IMR-90 (cell line): ENCODE data around the gene PSD2. TPM values are rescaled to one million over a fixed set of nuclear protein-coding genes. Genes with fewer than 3 reads are reported as not detected.
A peak's percentile ranks its signal among the peaks of the same experiment; 100 is the strongest.

Experiments used
- ATAC-seq: fragments of 200-7000 bp; cut with Tn5 transposase; 2 replicates; pipeline ENCODE4 v1.9.1; 2020; ENCODE audit warnings: low read depth, mild to moderate bottlenecking, moderate library complexity
- BruUV-seq: library from RNA; stranded (reverse); fragments of 400-500 nt; replicated peaks from 2 replicates; lab custom pipeline; 2021; lab: Mats Ljungman, UMichigan
- CTCF ChIA-PET: fragments of 300-600 bp; formaldehyde crosslinking; extraction: SDS; loops from one replicate; lab custom pipeline; 2021; ENCODE audit warnings: antibody characterized with exemption; lab: Yijun Ruan, JAX
- POLR2A ChIA-PET: fragments of 300-600 bp; sonication (Branson Sonifier 250); formaldehyde crosslinking; loops from one replicate; lab custom pipeline; 2022; ENCODE audit warnings: antibody characterized with exemption; ENCODE audit not compliant: unreplicated experiment; lab: Charles Lee
- DNase-seq: peaks from one replicate; pipeline ENCODE4 v3.0.0; 2013
- H2AFZ ChIP-seq: replicated peaks from 2 replicates; pipeline ENCODE3; 2013; ENCODE audit warnings: low read length, mild to moderate bottlenecking; ENCODE audit not compliant: poor library complexity
- H2AK5ac ChIP-seq: 2 replicates; pipeline ENCODE4 v1.6.1; 2013; ENCODE audit warnings: low read depth, low read length, inconsistent platforms
- H2AK9ac ChIP-seq: replicated peaks from 2 replicates; pipeline ENCODE3; 2013; ENCODE audit warnings: mild to moderate bottlenecking, low read depth, low read length, moderate library complexity; ENCODE audit not compliant: poor library complexity
- H2BK120ac ChIP-seq: 2 replicates; pipeline ENCODE4 v1.6.1; 2013; ENCODE audit warnings: low read depth, low read length, inconsistent platforms
- H2BK15ac ChIP-seq: 3 replicates; pipeline ENCODE4 v1.6.1; 2013; ENCODE audit warnings: low read depth, low read length, inconsistent platforms
- H2BK20ac ChIP-seq: 2 replicates; pipeline ENCODE4 v1.6.1; 2013; ENCODE audit warnings: low read depth, mild to moderate bottlenecking, inconsistent platforms, low read length, moderate library complexity
- H2BK5ac ChIP-seq: 2 replicates; pipeline ENCODE4 v1.6.1; 2013; ENCODE audit warnings: mild to moderate bottlenecking, low read depth, low read length, inconsistent platforms; ENCODE audit not compliant: poor library complexity, severe bottlenecking
- H3K14ac ChIP-seq: replicated peaks from 2 replicates; pipeline ENCODE4 v1.6.1; 2013; ENCODE audit warnings: low read depth, low read length, inconsistent platforms
- H3K18ac ChIP-seq: 2 replicates; pipeline ENCODE4 v1.6.1; 2013; ENCODE audit warnings: low read depth, low read length, control low read depth
- H3K23ac ChIP-seq: 2 replicates; pipeline ENCODE4 v1.6.1; 2013; ENCODE audit warnings: low read depth, low read length, inconsistent platforms
- H3K27ac ChIP-seq: 2 replicates; pipeline ENCODE4 v1.5.1; 2013; ENCODE audit warnings: mild to moderate bottlenecking, control low read depth, low read length; ENCODE audit not compliant: insufficient read depth
- H3K27me3 ChIP-seq: 2 replicates; pipeline ENCODE4 v1.6.1; 2013; ENCODE audit warnings: low read length; ENCODE audit not compliant: control insufficient read depth, insufficient read depth
- H3K36me3 ChIP-seq: 2 replicates; pipeline ENCODE4 v1.6.1; 2013; ENCODE audit warnings: low read length, mixed read lengths; ENCODE audit not compliant: control insufficient read depth, insufficient read depth
- H3K4ac ChIP-seq: 2 replicates; pipeline ENCODE4 v1.6.1; 2013; ENCODE audit warnings: low read depth, low read length, inconsistent platforms
- H3K4me1 ChIP-seq: 2 replicates; pipeline ENCODE4 v1.6.1; 2013; ENCODE audit warnings: low read length, mixed read lengths; ENCODE audit not compliant: control insufficient read depth, insufficient read depth
- H3K4me2 ChIP-seq: 2 replicates; pipeline ENCODE4 v1.6.1; 2013; ENCODE audit warnings: low read depth, mild to moderate bottlenecking, control low read depth, low read length, moderate library complexity
- H3K4me3 ChIP-seq: 2 replicates; pipeline ENCODE4 v1.5.1; 2013; ENCODE audit warnings: low read depth, mild to moderate bottlenecking, control low read depth, low read length, moderate library complexity; ENCODE audit not compliant: insufficient read depth
- H3K56ac ChIP-seq: 2 replicates; pipeline ENCODE4 v1.6.1; 2013; ENCODE audit warnings: low read length, inconsistent platforms; ENCODE audit not compliant: insufficient read depth; ENCODE audit errors: extremely low read depth
- H3K79me1 ChIP-seq, 2 experiments: 2 replicates each; pipeline ENCODE4 v1.6.1; 2013; ENCODE audit warnings: low read length in 2 of 2, inconsistent platforms in 1 of 2, low read depth in 1 of 2
- H3K9ac ChIP-seq: 2 replicates; pipeline ENCODE4 v1.6.1; 2013; ENCODE audit warnings: low read depth, low read length, control low read depth
- H3K9me1 ChIP-seq: 2 replicates; pipeline ENCODE4 v1.6.1; 2013; ENCODE audit warnings: low read length, inconsistent platforms; ENCODE audit not compliant: insufficient read depth
- H3K9me3 ChIP-seq: 2 replicates; pipeline ENCODE4 v1.6.1; 2013; ENCODE audit warnings: low read length; ENCODE audit not compliant: control insufficient read depth, insufficient read depth
- H4K20me1 ChIP-seq: 2 replicates; pipeline ENCODE4 v1.6.1; 2013; ENCODE audit warnings: low read length, inconsistent platforms; ENCODE audit not compliant: insufficient read depth
- H4K5ac ChIP-seq: 2 replicates; pipeline ENCODE4 v1.6.1; 2013; ENCODE audit warnings: mild to moderate bottlenecking, low read depth, low read length, control low read depth
- H4K8ac ChIP-seq, 2 experiments: 2 replicates each; pipeline ENCODE4 v1.6.1; 2013; ENCODE audit warnings: low read depth in 2 of 2, low read length in 2 of 2, control low read depth in 1 of 2, inconsistent platforms in 1 of 2
- H4K91ac ChIP-seq: 2 replicates; pipeline ENCODE4 v1.6.1; 2013; ENCODE audit warnings: low read depth, low read length, inconsistent platforms; ENCODE audit not compliant: insufficient read depth
- CHD1 ChIP-seq: IDR thresholded peaks from 2 replicates; pipeline ENCODE4 v1.6.1; 2012; ENCODE audit warnings: low read depth, low read length, improper control_type of control experiment
- FOS ChIP-seq: fragments of 150-350 bp; IDR thresholded peaks from 2 replicates; pipeline ENCODE4 v1.6.1; 2016; ENCODE audit warnings: low read depth, low read length
- MAZ ChIP-seq: IDR thresholded peaks from 2 replicates; pipeline ENCODE4 v1.6.1; 2012; ENCODE audit warnings: low read depth, mild to moderate bottlenecking, low read length, improper control_type of control experiment, moderate library complexity, borderline replicate concordance
- MXI1 ChIP-seq: IDR thresholded peaks from 2 replicates; pipeline ENCODE4 v1.6.1; 2012; ENCODE audit warnings: low read depth, mild to moderate bottlenecking, low read length, moderate library complexity, borderline replicate concordance
- NFE2L2 ChIP-seq: fragments of 150-350 bp; IDR thresholded peaks from 2 replicates; pipeline ENCODE4 v1.6.1; 2016; ENCODE audit warnings: low read depth, mild to moderate bottlenecking, low read length
- POLR2A ChIP-seq: IDR thresholded peaks from 2 replicates; pipeline ENCODE4 v1.6.1; 2012; ENCODE audit warnings: mild to moderate bottlenecking, low read depth, low read length
- RCOR1 ChIP-seq: IDR thresholded peaks from 2 replicates; pipeline ENCODE4 v1.6.1; 2012; ENCODE audit warnings: mild to moderate bottlenecking, low read length, improper control_type of control experiment; ENCODE audit not compliant: insufficient replicate concordance
- RFX5 ChIP-seq: IDR thresholded peaks from 2 replicates; pipeline ENCODE4 v1.8.0; 2012; ENCODE audit warnings: low read depth, mild to moderate bottlenecking, low read length, moderate library complexity
- SMC3 ChIP-seq: fragments of 150-350 bp; IDR thresholded peaks from 2 replicates; pipeline ENCODE4 v1.6.1; 2016; ENCODE audit warnings: low read depth, mild to moderate bottlenecking, antibody characterized with exemption, low read length, moderate library complexity
- WGBS, 2 experiments: methylation state at CpG; one replicate each; pipeline versions ENCODE4 v1.1.5 to v1.1.7; 2013; ENCODE audit warnings: missing lambda C conversion rate in 2 of 2; ENCODE audit not compliant: insufficient read length in 1 of 2; ENCODE audit errors: extremely low coverage in 2 of 2; 5-methylcytosine and 5-hydroxymethylcytosine counted together
- dilution Hi-C: fragments of 300-500 bp; cut with HindIII; formaldehyde crosslinking; loops from one replicate; pipeline ENCODE4 v1.14.3; 2018; ENCODE audit warnings: low sequenced_read_pairs; ENCODE audit not compliant: unreplicated experiment
- in situ Hi-C: fragments of 300-500 bp; cut with MboI; formaldehyde crosslinking; loops from 3 replicates; pipeline ENCODE4 v1.14.3; 2019; ENCODE audit warnings: low sequenced_read_pairs, inconsistent platforms, mixed read lengths
- intact Hi-C: fragments of 100-400 bp; cut with micrococcal nuclease; formaldehyde crosslinking; loops from 2 replicates; pipeline ENCODE4 v1.10.0; 2022
- polyA plus RNA-seq, 3 experiments: library from polyadenylated mRNA; depleted of rRNA; stranded (reverse); fragments of >200 nt; gene quantifications; 2 replicates each; pipeline ENCODE4 v1.2.3, GENCODE V29; 2012; ENCODE audit warnings: low replicate concordance in 1 of 3
- total RNA-seq: library from RNA; depleted of rRNA; stranded (reverse); fragments of >200 nt; gene quantifications from 2 replicates; pipeline ENCODE4 v1.2.3, GENCODE V29; 2012
- TF ChIP-seq, protein P1 (sequence below): fragments of 150-350 bp; IDR thresholded peaks from 2 replicates; pipeline ENCODE4 v1.6.1; 2017; ENCODE audit warnings: mild to moderate bottlenecking, antibody characterized with exemption, low read length, low read depth
- TF ChIP-seq, protein P2 (sequence below): fragments of 150-350 bp; IDR thresholded peaks from 2 replicates; pipeline ENCODE4 v1.6.1; 2016; ENCODE audit warnings: low read depth, mild to moderate bottlenecking, low read length, moderate library complexity, borderline replicate concordance

PSD2 gene
- total and polyA plus RNA-seq, 2 of the 4 experiments (the other 2 are of a cell fraction), result 0.05 TPM; not detected in 1

DNA sequence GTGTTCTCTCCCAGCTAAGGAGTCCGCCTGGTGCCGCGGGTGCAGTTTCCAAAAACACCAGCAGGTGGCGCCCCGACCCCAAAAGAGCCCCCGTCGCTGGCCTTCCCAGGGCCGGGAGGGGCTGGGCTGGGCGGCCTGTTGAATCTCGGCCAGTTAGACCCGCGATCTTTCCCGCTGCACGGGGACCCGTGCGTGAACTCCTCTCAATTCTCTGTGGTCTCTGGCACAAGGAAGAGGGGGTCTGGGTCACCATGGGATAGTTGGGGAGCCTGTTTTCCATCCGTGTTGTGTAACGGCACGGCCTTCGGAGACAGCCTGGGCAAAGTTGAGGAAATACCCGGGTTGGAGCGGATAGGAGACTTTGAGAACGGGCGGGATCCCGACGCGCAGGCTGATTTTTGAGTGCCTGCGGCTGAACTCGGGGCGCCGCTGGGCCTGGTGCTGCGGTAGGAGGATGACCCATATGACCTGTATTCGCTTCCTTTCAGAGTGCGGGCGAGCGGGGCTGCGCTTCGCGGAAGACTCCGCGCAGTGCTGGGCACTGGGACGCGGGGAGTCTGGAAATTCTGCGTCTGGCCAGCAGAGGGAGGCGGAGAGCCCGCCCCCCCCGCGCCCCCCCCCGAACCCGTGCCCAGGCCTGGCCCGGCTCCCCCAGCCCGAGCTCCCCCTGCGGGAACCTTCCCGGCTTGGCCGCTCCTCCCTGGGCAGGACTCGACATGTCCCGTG lies 7.9 kb upstream of the PSD2 start (continued):
- TF ChIP-seq CHD1 (no peak), RCOR1 (no peak)

DNA sequence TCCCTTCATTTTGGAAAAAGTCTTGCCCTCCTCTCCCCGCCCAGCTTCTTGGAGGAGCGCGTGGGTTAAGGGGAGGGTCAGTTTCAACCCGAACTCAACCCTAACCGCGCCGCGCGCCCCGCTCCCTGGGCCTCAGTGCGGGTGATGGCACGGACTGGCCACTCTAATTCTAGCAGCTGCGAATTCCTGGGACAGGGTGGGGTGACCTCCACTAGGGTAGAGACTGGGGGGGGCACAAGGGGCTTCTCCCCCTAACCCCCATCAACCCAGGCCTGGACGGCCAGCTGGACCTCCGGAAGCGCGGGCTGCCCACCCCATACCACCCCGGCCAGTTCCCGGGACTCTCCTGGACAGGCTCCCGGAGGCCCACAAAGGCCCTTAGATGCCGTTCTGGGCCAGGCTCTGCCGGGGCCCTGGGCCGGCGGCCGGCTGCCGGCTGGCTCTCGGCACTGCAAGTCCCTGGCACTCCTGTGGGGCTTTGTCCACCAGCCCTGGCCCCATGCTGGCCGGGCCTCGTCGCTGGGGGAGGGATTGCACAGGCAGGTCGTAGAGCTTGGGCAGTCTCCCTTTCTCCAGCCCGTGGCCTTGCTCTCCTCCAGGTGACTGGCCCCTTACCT lies 7.2 kb upstream of the PSD2 start:
- dilution Hi-C loops, result no loop called here
- POLR2A ChIA-PET, result no interaction called here
- Histone ChIP-seq H2AK5ac (no peak overlapping the region), H3K56ac (no peak overlapping the region), H2BK120ac (no peak overlapping the region), H4K8ac (peak overlapping the region in 1 of 2 experiments; percentile 47; a peak in 1 of 4 replicates), H3K27me3 (peaks cover 31% of the 10 kb centered on the region), H3K4me1 (no peaks in the 10 kb centered on the region), H3K79me1 (no peaks in the 10 kb centered on the region), H2AK9ac (peak overlapping the region; percentile 58), H4K91ac (no peak overlapping the region), H3K9ac (peak overlapping the region; percentile 39; the same call in 1 of the 2 replicates), H3K27ac (no peak overlapping the region), H3K14ac (no peak overlapping the region), H2BK20ac (no peak overlapping the region), H3K4ac (peak overlapping the region; percentile 50; the same call in 1 of the 2 replicates), H2AFZ (peak overlapping the region; percentile 89), H3K4me2 (peak overlapping the region; percentile 72; the same call in 1 of the 2 replicates), H4K5ac (no peak overlapping the region; the same call in 1 of the 2 replicates), H3K23ac (no peak overlapping the region), H3K9me3 (no peaks in the 10 kb centered on the region), H3K4me3 (peak overlapping the region; percentile 20), H2BK5ac (no peak overlapping the region), H3K36me3 (no peaks in the 10 kb centered on the region), H3K9me1 (no peaks in the 10 kb centered on the region), H2BK15ac (no peak overlapping the region), H4K20me1 (no peaks in the 10 kb centered on the region), H3K18ac (no peak overlapping the region; the same call in 1 of the 2 replicates)
- CTCF ChIA-PET, result interaction anchor here (0.5 to 3.4 kb wide), 6 partner anchors 14 to 181 kb away, joined by 3 to 28 read pairs (median 4); no protein-coding TSS in a partner anchor
- WGBS, 2 experiments, result 57% methylated on average over 11 of the region's 32 CpGs; no CpG with 5 or more reads in 1 of the 2 experiments
- ATAC-seq (peak; percentile 3), DNase-seq (no peak)
- intact Hi-C loops, result no loop called here
- in situ Hi-C loops, result loop anchor here (5.0 to 25.0 kb wide), 3 partner anchors 179 to 574 kb away; partner anchors contain the start of gene SLC4A9
- BruUV-seq, result no TSS peak
- TF ChIP-seq FOS (no peak), MAZ (no peak), RCOR1 (no peak), POLR2A (no peak), RFX5 (no peak), SMC3 (no peak), NFE2L2 (no peak), MXI1 (no peak)
- TF ChIP-seq, protein P1, sequence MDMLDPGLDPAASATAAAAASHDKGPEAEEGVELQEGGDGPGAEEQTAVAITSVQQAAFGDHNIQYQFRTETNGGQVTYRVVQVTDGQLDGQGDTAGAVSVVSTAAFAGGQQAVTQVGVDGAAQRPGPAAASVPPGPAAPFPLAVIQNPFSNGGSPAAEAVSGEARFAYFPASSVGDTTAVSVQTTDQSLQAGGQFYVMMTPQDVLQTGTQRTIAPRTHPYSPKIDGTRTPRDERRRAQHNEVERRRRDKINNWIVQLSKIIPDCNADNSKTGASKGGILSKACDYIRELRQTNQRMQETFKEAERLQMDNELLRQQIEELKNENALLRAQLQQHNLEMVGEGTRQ, result no peak
- TF ChIP-seq, protein P2, sequence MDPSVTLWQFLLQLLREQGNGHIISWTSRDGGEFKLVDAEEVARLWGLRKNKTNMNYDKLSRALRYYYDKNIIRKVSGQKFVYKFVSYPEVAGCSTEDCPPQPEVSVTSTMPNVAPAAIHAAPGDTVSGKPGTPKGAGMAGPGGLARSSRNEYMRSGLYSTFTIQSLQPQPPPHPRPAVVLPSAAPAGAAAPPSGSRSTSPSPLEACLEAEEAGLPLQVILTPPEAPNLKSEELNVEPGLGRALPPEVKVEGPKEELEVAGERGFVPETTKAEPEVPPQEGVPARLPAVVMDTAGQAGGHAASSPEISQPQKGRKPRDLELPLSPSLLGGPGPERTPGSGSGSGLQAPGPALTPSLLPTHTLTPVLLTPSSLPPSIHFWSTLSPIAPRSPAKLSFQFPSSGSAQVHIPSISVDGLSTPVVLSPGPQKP, result no peak
